Anterior cingulate cortex (tissue), 58 donors: ENCODE results near the gene ANKS1B.
"Not testable (repeated sequence)": the region's sequence is repeated elsewhere in the genome, so short reads cannot be mapped to it uniquely, and the experiment has no call there.

ENCODE experiments used
- DNase-seq, 58 donors: peaks; one replicate each; lab custom pipeline; 2025; lab: John Stamatoyannopoulos, UW

ANKS1B gene

DNA sequence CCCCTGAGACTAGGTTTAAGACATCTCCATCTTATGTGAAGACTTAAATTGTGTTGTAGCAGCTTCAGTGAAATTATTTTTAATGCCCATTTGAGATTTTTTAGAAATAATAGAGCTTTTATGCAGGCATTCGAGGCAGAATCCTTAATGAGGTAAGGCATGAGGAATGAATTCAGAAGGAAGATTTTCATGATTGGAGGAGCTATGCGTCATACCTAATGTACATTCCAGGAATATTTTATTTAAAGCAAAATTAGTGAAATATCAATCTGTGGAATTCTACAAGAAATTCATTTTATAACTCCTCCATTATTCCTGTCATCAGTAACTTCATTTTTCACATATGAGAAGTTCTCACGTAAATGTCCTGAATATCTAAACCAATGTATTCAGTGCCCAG lies 373.1 kb downstream of the ANKS1B start:
- no peak for DNase-seq

- no peak for DNase-seq
These were observed 373.6 kb downstream of the ANKS1B start for GRCh38 chr12:99611117-99611516.

- DNase-seq, result no peak
These were observed 375.1 kb downstream of the ANKS1B start for GRCh38 chr12:99609455-99610181.

DNA sequence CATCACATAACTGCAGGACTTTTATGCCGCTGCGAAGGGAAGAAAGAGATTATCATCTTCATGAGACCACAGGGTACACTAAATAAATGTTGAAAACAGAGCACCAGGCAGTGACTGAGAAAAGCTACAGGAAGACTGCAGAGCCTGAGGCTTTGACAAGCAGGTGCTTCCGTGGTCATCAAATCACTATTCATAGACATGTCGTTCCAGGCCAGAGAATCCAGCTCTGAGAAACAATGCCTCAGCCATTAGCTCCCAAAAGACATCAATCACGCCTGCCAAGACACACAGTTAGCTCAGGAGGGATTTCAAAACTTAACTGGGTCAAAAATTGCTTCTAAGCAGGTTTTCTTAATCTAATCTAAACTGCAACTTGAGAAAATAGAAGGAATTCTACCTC lies 384.3 kb downstream of the ANKS1B start:
- DNase-seq, result no peak

GRCh38 chr12:99598785-99599184 lies 386.0 kb downstream of the ANKS1B start:
- no peak for DNase-seq

GRCh38 chr12:99596762-99597161 lies 388.0 kb downstream of the ANKS1B start:
- no peak for DNase-seq

DNA sequence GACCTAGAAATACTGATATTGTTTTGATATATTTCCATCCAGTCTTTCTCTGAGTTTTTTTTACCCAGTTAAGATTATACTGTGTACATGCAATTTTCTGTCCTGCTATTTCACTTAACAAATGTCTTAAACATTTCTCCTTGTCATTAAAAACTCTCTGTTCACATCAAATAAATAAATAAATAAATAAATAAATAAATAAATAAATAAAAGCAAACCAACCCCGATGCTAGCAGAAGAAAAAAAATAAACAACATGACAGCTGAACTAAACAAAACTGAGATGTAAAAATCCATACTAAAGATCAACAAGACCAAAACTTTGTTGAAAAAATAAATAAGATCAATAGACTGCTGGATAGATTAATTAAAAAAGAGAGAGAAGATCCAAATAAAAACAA lies 407.6 kb downstream of the ANKS1B start:
- not testable (repeated sequence) for DNase-seq

- DNase-seq, result no peak
These were observed 410.8 kb downstream of the ANKS1B start for GRCh38 chr12:99573980-99574379.

- DNase-seq, result no peak
These were observed 417.7 kb downstream of the ANKS1B start for GRCh38 chr12:99567072-99567471.

GRCh38 chr12:99558109-99558508 lies 426.6 kb downstream of the ANKS1B start:
- DNase-seq, result no peak

DNA sequence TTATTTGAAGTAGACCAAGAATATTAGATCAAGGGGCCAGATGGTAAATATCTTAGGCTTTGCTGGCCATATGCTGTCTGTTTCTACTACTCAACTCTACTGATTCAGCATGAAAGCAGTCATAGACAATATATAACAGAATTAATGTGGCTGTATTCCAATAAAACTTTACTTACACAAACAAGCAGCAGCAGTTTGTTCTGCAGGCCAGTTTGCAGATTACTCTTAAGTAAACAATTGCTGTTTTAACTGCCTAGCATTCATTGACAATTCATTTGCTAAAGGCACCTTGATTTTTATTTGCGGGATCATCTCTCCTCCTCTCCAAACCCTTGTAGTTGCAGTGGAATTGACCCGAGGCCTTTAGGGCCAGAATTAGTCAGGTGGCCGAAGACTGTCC lies 431.3 kb downstream of the ANKS1B start:
- DNase-seq, result no peak

DNA sequence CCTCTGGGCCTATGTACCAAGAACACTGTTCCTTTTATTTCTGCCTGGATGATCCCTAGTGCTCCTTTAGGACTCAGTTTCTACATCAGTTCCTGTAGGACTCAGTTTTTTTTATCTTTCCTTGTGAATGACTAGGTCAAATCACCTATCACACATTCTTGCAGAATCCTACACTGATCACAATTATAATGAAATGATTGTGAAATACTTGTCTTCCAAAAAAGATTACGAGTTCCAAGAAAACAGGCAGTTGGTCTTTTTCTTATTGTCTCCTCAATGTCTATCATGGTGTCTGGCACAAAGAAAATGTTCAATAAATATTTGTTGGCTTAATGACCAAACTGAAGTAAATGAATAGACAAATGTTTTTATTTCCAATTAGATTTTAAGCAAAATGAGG lies 432.7 kb downstream of the ANKS1B start:
- no peak for DNase-seq

DNA sequence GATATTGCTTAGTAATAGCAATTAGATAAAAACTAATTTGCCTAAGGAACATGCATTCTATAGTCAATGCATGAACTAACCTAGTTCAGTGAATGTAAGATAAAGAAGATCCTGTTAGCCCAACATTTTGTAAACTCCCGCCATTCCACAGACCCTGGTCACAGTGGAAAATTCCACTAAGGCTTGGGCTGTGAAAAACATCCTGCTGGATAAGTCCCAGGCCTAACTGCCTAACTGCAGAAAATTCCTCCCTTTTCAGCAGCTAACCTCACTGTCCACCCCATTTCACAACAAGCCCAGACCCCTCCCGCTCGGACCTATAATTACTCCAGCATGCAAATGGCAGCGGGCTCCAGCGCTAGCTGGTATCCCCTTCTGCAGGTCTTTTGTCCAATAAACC lies 435.1 kb downstream of the ANKS1B start:
- DNase-seq, result no peak

DNA sequence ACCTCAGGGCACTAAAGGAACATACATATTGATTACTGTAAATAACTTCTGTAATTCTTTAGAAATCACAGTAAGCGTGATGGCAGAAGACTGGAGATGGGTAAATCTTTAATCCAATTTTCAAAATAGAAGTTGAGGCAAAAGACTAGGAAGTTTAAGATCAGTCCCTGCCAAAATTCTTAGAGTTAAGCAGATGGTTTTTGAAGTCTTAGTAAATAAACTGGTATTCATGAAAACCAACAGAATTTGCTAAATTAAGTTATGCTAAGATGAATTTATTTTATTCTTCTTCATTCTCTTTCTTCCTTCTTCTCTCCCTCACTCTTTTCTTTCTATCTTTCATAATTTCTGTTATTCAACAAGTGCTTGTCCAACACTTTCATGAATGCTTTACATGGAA lies 435.5 kb downstream of the ANKS1B start:
- DNase-seq, result no peak

DNA sequence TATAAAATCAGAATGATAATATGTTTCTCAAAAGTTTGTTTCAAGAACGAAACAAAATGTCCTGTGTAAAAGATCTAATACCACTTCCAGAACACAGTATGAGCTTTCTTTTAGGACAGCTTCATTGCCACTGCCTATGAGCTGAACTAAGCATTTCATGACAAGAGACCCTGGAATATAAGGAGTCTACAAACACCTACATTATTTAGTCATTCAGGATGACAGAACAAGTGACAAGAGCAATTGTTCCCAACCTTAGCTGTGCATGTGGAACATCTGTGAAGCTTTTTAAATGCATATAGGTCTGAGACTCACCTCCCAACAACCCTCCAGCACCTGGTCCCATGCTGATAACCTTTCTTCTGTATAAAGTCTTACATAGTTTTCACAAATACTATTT lies 440.3 kb downstream of the ANKS1B start:
- no peak for DNase-seq

DNA sequence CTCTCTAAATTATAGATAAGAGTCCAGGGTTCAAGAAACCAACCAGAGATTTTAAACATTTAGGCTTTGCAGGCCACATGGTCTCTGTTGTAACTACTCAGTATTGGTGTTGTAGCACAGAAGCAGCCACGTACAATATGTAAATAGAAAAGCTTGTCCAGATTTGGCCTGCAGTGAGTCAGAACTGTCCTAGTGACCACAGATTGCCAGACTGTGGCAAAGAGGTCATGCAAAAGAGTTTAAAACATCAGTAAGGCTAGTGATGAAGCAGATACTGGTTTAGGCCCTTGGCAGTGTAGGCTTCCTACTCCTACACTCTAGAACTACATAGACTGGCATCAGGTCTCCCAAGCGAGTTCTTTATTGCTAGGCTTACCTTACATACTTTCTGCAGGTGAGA lies 454.8 kb downstream of the ANKS1B start:
- no peak for DNase-seq

GRCh38 chr12:99528478-99528877 lies 456.3 kb downstream of the ANKS1B start:
- DNase-seq, result no peak

- DNase-seq, result no peak
These were observed 460.9 kb downstream of the ANKS1B start for GRCh38 chr12:99523853-99524252.

- no peak for DNase-seq
These were observed 462.3 kb downstream of the ANKS1B start for GRCh38 chr12:99522456-99522855.

DNA sequence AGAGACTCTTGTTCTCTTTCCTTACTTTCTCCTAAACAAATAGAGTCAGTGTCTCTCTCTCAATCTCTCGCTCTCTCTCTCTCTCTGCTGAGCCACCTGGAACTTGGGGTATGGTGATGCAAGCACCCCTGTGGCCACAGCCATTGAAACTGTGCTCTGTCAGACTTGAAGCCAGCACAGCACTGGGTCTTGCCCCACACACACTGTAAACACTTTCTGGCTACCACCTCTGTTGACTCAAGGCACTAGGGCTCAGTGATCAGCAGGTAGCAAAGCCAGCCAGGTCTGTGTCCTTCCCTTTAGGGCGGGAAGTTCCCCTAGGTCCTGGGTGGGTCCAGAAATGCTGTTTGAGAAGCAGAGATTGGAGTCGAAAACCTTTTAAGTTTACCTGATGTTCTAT lies 463.1 kb downstream of the ANKS1B start:
- no peak for DNase-seq

GRCh38 chr12:99513066-99513465 lies 471.7 kb downstream of the ANKS1B start:
- DNase-seq, result no peak

DNA sequence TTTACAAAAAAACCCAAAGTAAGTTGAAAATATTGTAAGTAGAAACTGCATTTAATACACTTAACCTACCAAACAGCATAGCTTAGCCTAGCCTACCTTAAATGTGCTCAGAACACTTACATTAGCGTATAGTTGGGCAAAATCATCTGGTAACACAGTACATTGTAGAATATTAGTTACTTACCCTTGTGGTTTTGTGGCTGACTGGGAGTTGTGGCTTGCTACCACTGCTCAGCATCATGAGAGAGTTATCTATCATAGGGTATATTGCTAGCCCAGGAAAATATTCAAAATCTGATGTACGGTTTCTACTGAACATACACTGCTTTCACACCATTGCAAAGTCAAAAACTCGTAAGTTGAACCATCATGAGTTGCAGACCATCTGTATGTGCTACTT lies 478.9 kb downstream of the ANKS1B start:
- DNase-seq, result no peak

DNA sequence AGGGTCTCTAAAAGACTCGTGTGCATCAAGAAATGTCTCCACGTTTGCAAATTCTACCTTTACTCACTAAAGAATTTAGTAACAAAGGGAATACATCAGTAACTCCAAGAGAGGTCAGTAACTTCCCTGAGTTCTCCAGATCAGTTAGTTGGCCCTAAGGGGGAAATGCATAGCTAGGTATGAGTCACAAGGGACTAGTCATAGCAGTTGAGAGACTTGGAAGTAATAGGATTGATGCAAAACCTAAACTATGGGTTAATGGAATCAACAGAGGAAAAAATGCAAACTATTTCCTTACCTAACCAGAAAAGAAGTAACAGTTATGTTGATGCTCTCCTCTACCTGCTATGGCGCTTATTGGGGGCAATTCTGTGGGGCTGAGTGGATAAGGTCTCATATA lies 486.0 kb downstream of the ANKS1B start:
- DNase-seq, result no peak
